GM04504 (cell line): ENCODE data around the gene SLC34A3.

Experiments
- DNase-seq: peaks from one replicate; pipeline ENCODE4 v3.0.0-alpha.2; 2012; ENCODE audit warnings: low read depth

The SLC34A3 gene

GRCh38 chr9:137217276-137218211 is 13.2 kb upstream of the SLC34A3 start:
- DNase-seq: no peak

GRCh38 chr9:137218212-137218753 is 12.4 kb upstream of the SLC34A3 start:
- no peak for DNase-seq

- DNase-seq: no peak
Observed at GRCh38 chr9:137218754-137219271, 11.9 kb upstream of the SLC34A3 start.

- DNase-seq: no peak
Observed at GRCh38 chr9:137219757-137220316, 10.9 kb upstream of the SLC34A3 start.

- DNase-seq: no peak
Observed at GRCh38 chr9:137220317-137221094, 10.2 kb upstream of the SLC34A3 start.

- DNase-seq: no peak
Observed at GRCh38 chr9:137221095-137221505, 9.6 kb upstream of the SLC34A3 start.

GRCh38 chr9:137221506-137222111 is 9.1 kb upstream of the SLC34A3 start:
- DNase-seq: no peak

- no peak for DNase-seq
Observed at GRCh38 chr9:137222190-137223077, 8.3 kb upstream of the SLC34A3 start, which contains the start of gene RNF208. Gene RNF208 (minus strand): TSS chr9:137222240. CDS start chr9:137221212, 1,028 bp downstream.

- DNase-seq: peak; percentile 98
Observed at GRCh38 chr9:137223078-137223970, 7.4 kb upstream of the SLC34A3 start.

- no peak for DNase-seq
Observed at GRCh38 chr9:137224830-137225694, 5.6 kb upstream of the SLC34A3 start, which contains the start of gene CYSRT1. Gene CYSRT1 (plus strand): TSS chr9:137225174. CDS start chr9:137225622, 448 bp downstream.

- no peak for DNase-seq
Observed at GRCh38 chr9:137225699-137226331, 4.9 kb upstream of the SLC34A3 start.

- DNase-seq: no peak
Observed at GRCh38 chr9:137226338-137227053, 4.2 kb upstream of the SLC34A3 start.

- peak; percentile 41 for DNase-seq
Observed at GRCh38 chr9:137227054-137227852, 3.4 kb upstream of the SLC34A3 start, which contains the start of gene RNF224. Gene RNF224 (plus strand): TSS chr9:137227502. CDS start chr9:137228336, 834 bp downstream.

- DNase-seq: no peak
Observed at GRCh38 chr9:137227853-137228505, 2.7 kb upstream of the SLC34A3 start.

GRCh38 chr9:137228506-137228967 is 2.2 kb upstream of the SLC34A3 start:
- no peak for DNase-seq
